Measurements from ENCODE around the gene ZFP82. TPM values are rescaled to one million over a fixed set of nuclear protein-coding genes. Genes with fewer than 3 reads are reported as not detected.
A peak's percentile ranks its signal among the peaks of the same experiment; 100 is the strongest.

The ZFP82 gene
- total RNA-seq, 3 donors from 2014 or later (not counting 1 experiment from before 2014, with no cell fraction given): 2.3 to 4.1 (median 3.6) TPM

GRCh38 chr19:36398571-36398970, 19.9 kb downstream of the ZFP82 start:
- 94% methylated on average over 3 of the region's 3 CpGs for WGBS (ENCODE audit: insufficient coverage)
- Histone ChIP-seq H3K4me3 (ENCODE audit: low read length) (no peak overlapping the region), H3K27ac (ENCODE audit: low read length) (no peak overlapping the region), H3K36me3 (ENCODE audit: control insufficient read depth, insufficient read depth, low read length) (peaks cover 21% of the 10 kb centered on the region), H3K27me3 (ENCODE audit: control insufficient read depth, insufficient read depth, low read length) (no peaks in the 10 kb centered on the region), H3K9me3 (ENCODE audit: control insufficient read depth, insufficient read depth, low read length) (peaks cover 35% of the 10 kb centered on the region), H3K4me1 (ENCODE audit: control insufficient read depth, insufficient read depth, low read length) (no peaks in the 10 kb centered on the region)
- no peak overlapping the region for H3K4me3 Mint-ChIP-seq
- no peak for ATAC-seq
- peaks cover 41% of the 10 kb centered on the region for H3K36me3 Mint-ChIP-seq
- intact Hi-C loops (cut with micrococcal nuclease): no loop called here
- no peak overlapping the region for H3K27ac Mint-ChIP-seq
- no peak for DNase-seq
- no peaks in the 10 kb centered on the region for H3K4me1 Mint-ChIP-seq
- no peaks in the 10 kb centered on the region for H3K27me3 Mint-ChIP-seq (ENCODE audit: low read depth in 2 of 2)
- TF ChIP-seq CTCF (IDR thresholded peaks at IDR 0.05): no peak
- peaks cover 16 to 32% of the 10 kb centered on the region in 2 donors for H3K9me3 Mint-ChIP-seq

DNA sequence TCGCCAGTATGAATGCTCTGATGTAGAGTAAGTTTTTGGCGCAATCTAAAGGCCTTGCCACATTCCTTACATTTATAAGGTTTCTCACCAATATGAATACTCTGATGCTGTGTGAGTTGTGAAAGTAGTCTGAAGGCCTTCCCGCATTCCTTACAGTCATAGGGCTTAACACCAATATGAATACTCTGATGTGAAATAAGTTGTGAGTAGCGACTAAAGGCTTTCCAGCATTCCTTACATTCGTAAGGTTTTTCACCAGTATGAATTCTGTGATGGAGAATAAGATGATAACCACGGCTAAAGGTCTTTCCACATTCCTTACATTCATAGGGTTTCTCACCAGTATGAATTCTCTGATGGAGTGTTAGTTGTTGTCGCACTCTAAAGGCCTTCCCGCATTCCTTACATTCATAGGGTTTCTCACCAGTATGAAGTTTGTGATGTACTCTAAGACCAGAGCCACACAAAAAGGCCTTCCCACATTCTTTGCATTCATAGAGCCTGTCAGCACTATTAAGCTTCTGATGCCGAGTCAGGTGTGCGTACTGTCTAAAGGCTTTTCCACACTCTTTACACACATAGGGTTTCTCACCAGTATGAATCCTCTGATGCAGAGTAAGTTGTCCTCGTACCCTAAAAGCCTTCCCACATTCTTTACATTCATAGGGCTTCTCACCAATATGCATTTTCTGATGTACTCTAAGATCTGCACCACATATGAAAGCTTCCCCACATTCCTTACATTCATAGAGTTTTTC, 25.3 kb downstream of the ZFP82 start:
- peaks cover 21 to 31% of the 10 kb centered on the region in 2 donors for H3K9me3 Mint-ChIP-seq
- H3K9me3 ChIP-seq (ENCODE audit: control insufficient read depth, insufficient read depth, low read length): peaks cover 57% of the 10 kb centered on the region

DNA sequence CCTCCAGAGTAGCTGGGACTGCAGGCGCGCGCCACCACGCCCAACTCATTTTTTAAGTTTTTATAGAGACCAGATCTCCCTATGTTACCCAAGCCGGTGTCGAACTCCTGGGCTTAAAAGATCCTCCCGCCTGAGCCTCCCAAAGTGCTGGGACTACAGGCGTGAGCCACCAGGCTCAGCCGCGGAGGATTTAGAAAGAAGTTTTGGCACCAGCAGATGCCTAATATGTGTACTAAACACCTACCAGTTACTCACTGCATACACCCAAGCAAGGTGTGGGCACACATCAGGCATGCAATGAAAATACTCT, 39.0 kb downstream of the ZFP82 start:
- Mint-ChIP-seq H3K27ac (peak overlapping the region; percentile 89 to 98), H3K9me3 (peaks cover 0 to 2% of the 10 kb centered on the region in 2 donors), H3K36me3 (no peaks in the 10 kb centered on the region), H3K4me1 (peaks cover 18 to 23% of the 10 kb centered on the region in 2 donors), H3K27me3 (ENCODE audit: low read depth in 2 of 2) (no peaks in the 10 kb centered on the region), H3K4me3 (peak overlapping the region; percentile 88)
- DNase-seq (no peak), ATAC-seq (no peak)
- intact Hi-C loops (cut with micrococcal nuclease): loop anchor here (1.0 to 10.0 kb wide), 6 partner anchors 109 to 833 kb away; partner anchors contain the start of genes ZNF345, ZNF567, ZNF585B and ZNF850
- Histone ChIP-seq H3K4me1 (ENCODE audit: control insufficient read depth, insufficient read depth, low read length) (peaks cover 10% of the 10 kb centered on the region), H3K9me3 (ENCODE audit: control insufficient read depth, insufficient read depth, low read length) (no peaks in the 10 kb centered on the region), H3K36me3 (ENCODE audit: control insufficient read depth, insufficient read depth, low read length) (no peaks in the 10 kb centered on the region), H3K4me3 (ENCODE audit: low read length) (peak overlapping the region; percentile 81), H3K27me3 (ENCODE audit: control insufficient read depth, insufficient read depth, low read length) (no peaks in the 10 kb centered on the region), H3K27ac (ENCODE audit: low read length) (peak overlapping the region; percentile 89)
- TF ChIP-seq CTCF (IDR thresholded peaks at IDR 0.05): no peak
- WGBS (ENCODE audit: insufficient coverage): 69% methylated on average over 10 of the region's 10 CpGs

More for the DNA sequence above, 25.3 kb downstream of the ZFP82 start:
- ATAC-seq (no peak), DNase-seq (no peak)
- H3K36me3 ChIP-seq (ENCODE audit: control insufficient read depth, insufficient read depth, low read length): peaks cover 16% of the 10 kb centered on the region
- Mint-ChIP-seq H3K27ac (no peak overlapping the region), H3K4me3 (no peak overlapping the region), H3K36me3 (peaks cover 53% of the 10 kb centered on the region), H3K27me3 (ENCODE audit: low read depth in 2 of 2) (no peaks in the 10 kb centered on the region), H3K4me1 (no peaks in the 10 kb centered on the region)
- 98% methylated on average over 6 of the region's 11 CpGs for WGBS (ENCODE audit: insufficient coverage)
- H3K4me1 ChIP-seq (ENCODE audit: control insufficient read depth, insufficient read depth, low read length): no peaks in the 10 kb centered on the region
- intact Hi-C loops (cut with micrococcal nuclease): no loop called here
- no peak overlapping the region for H3K4me3 ChIP-seq (ENCODE audit: low read length)
- no peaks in the 10 kb centered on the region for H3K27me3 ChIP-seq (ENCODE audit: control insufficient read depth, insufficient read depth, low read length)
- TF ChIP-seq CTCF (IDR thresholded peaks at IDR 0.05): no peak
- no peak overlapping the region for H3K27ac ChIP-seq (ENCODE audit: low read length)
